Measurements from ENCODE around the gene TEAD1. TPM values are rescaled to one million over a fixed set of nuclear protein-coding genes. Genes with fewer than 3 reads are reported as not detected.

The TEAD1 gene
- total RNA-seq, 1 experiment from 2014 or later, result 102 TPM

GRCh38 chr11:12989428-12990161 is 315.4 kb downstream of the TEAD1 start:
- no peaks in the 10 kb centered on the region for H3K36me3 ChIP-seq (ENCODE audit: control insufficient read depth, insufficient read depth, low read length)
- TF ChIP-seq, protein P1, sequence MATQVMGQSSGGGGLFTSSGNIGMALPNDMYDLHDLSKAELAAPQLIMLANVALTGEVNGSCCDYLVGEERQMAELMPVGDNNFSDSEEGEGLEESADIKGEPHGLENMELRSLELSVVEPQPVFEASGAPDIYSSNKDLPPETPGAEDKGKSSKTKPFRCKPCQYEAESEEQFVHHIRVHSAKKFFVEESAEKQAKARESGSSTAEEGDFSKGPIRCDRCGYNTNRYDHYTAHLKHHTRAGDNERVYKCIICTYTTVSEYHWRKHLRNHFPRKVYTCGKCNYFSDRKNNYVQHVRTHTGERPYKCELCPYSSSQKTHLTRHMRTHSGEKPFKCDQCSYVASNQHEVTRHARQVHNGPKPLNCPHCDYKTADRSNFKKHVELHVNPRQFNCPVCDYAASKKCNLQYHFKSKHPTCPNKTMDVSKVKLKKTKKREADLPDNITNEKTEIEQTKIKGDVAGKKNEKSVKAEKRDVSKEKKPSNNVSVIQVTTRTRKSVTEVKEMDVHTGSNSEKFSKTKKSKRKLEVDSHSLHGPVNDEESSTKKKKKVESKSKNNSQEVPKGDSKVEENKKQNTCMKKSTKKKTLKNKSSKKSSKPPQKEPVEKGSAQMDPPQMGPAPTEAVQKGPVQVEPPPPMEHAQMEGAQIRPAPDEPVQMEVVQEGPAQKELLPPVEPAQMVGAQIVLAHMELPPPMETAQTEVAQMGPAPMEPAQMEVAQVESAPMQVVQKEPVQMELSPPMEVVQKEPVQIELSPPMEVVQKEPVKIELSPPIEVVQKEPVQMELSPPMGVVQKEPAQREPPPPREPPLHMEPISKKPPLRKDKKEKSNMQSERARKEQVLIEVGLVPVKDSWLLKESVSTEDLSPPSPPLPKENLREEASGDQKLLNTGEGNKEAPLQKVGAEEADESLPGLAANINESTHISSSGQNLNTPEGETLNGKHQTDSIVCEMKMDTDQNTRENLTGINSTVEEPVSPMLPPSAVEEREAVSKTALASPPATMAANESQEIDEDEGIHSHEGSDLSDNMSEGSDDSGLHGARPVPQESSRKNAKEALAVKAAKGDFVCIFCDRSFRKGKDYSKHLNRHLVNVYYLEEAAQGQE (IDR thresholded peaks at IDR 0.05; ENCODE audit: insufficient read depth in 1 of 2, low read depth in 2 of 2, low read length in 1 of 2), result no peak
- no peak for TF ChIP-seq CTCF (IDR thresholded peaks at IDR 0.05)
- DNase-seq (ENCODE audit: low read depth, low spot score) (no peak), ATAC-seq (no peak)
- ChIA-PET POLR2A (no interaction called here), CTCF (no interaction called here)
- H3K9me3 ChIP-seq (ENCODE audit: control insufficient read depth, insufficient read depth, low read depth, low read length), result no peaks in the 10 kb centered on the region
- no TSS peak for BruUV-seq (replicated peaks)
- H3K27me3 ChIP-seq (ENCODE audit: control insufficient read depth, insufficient read depth, low read length), result peaks cover 13% of the 10 kb centered on the region
- in situ Hi-C loops (cut with HindIII; ENCODE audit: low pct_unique_long_range_greater_than_20kb, low sequenced_read_pairs), result no loop called here
- intact Hi-C loops (cut with micrococcal nuclease; ENCODE audit: unreplicated experiment), result no loop called here
- H3K4me3 ChIP-seq (ENCODE audit: low read depth in 2 of 2, low read length in 2 of 2), result no peak overlapping the region
- no peaks in the 10 kb centered on the region for H3K4me1 ChIP-seq (ENCODE audit: control insufficient read depth, insufficient read depth, low read length)
- no peak overlapping the region for H3K27ac ChIP-seq (ENCODE audit: low read length)

GRCh38 chr11:12990162-12990480 is 315.9 kb downstream of the TEAD1 start:
- BruUV-seq (replicated peaks), result no TSS peak
- DNase-seq (ENCODE audit: low read depth, low spot score) (no peak), ATAC-seq (no peak)
- ChIA-PET CTCF (no interaction called here), POLR2A (no interaction called here)
- Histone ChIP-seq H3K36me3 (ENCODE audit: control insufficient read depth, insufficient read depth, low read length) (no peaks in the 10 kb centered on the region), H3K9me3 (ENCODE audit: control insufficient read depth, insufficient read depth, low read depth, low read length) (no peaks in the 10 kb centered on the region), H3K4me1 (ENCODE audit: control insufficient read depth, insufficient read depth, low read length) (no peaks in the 10 kb centered on the region), H3K27ac (ENCODE audit: low read length) (no peak overlapping the region), H3K4me3 (ENCODE audit: low read depth in 2 of 2, low read length in 2 of 2) (no peak overlapping the region), H3K27me3 (ENCODE audit: control insufficient read depth, insufficient read depth, low read length) (peaks cover 12% of the 10 kb centered on the region)
- intact Hi-C loops (cut with micrococcal nuclease; ENCODE audit: unreplicated experiment), result no loop called here
- in situ Hi-C loops (cut with HindIII; ENCODE audit: low pct_unique_long_range_greater_than_20kb, low sequenced_read_pairs), result no loop called here
- no peak for TF ChIP-seq POLR2AphosphoS5 (IDR thresholded peaks at IDR 0.05; ENCODE audit: low read depth, low read length)
- TF ChIP-seq, protein P1 (IDR thresholded peaks at IDR 0.05; ENCODE audit: insufficient read depth in 1 of 2, low read depth in 2 of 2, low read length in 1 of 2), result no peak
- no peak for TF ChIP-seq CTCF (IDR thresholded peaks at IDR 0.05)
- no peak for TF ChIP-seq SIN3A (IDR thresholded peaks at IDR 0.05; ENCODE audit: borderline replicate concordance, insufficient read depth, low read depth, low read length)
- TF ChIP-seq TCF7L2 (IDR thresholded peaks at IDR 0.05; ENCODE audit: low read depth, low read length), result no peak
